Vagina (tissue), 2 donors: Measurements from ENCODE around the gene ZGRF1. TPM values are rescaled to one million over a fixed set of nuclear protein-coding genes. Genes with fewer than 3 reads are reported as not detected.

Experiments used
- DNase-seq, 2 donors: peaks; one replicate each; pipeline ENCODE4 v3.0.0-alpha.2; 2017; ENCODE audit errors: extremely low spot score in 2 of 2
- H3K27ac ChIP-seq: fragments of 200-600 bp; sonication (generic); one replicate; pipeline ENCODE4 v1.5.1; 2019
- H3K27me3 ChIP-seq: fragments of 200-600 bp; sonication (generic); one replicate; pipeline ENCODE4 v1.5.1; 2019
- H3K36me3 ChIP-seq, 2 donors: fragments of 200-600 bp; sonication (generic); one replicate each; pipeline ENCODE4 v1.5.1; 2017 to 2019
- H3K4me1 ChIP-seq: fragments of 200-600 bp; sonication (generic); one replicate; pipeline ENCODE4 v1.5.1; 2019
- H3K4me3 ChIP-seq, 2 donors: fragments of 200-600 bp; sonication (generic); 1 replicate in 1 of 2; 2 replicates in 1 of 2; pipeline ENCODE4 v1.5.1; 2016 to 2019
- H3K9me3 ChIP-seq: fragments of 200-600 bp; sonication (generic); one replicate; pipeline ENCODE4 v1.5.1; 2019
- POLR2A ChIP-seq, 2 donors: fragments of 450-650 bp; IDR thresholded peaks; one replicate each; pipeline ENCODE4 v1.6.1; 2017; ENCODE audit warnings: antibody characterized with exemption in 2 of 2, mild to moderate bottlenecking in 2 of 2, moderate library complexity in 2 of 2
- POLR2AphosphoS5 ChIP-seq, 2 donors: sonication (generic); formaldehyde crosslinking; IDR thresholded peaks; one replicate each; pipeline ENCODE4 v1.9.0; 2017; ENCODE audit warnings: antibody characterized with exemption in 2 of 2, mild to moderate bottlenecking in 2 of 2, low read depth in 1 of 2; ENCODE audit not compliant: insufficient read depth in 1 of 2
- intact Hi-C: fragments of 100-400 bp; cut with DNase I; formaldehyde crosslinking; loops from one replicate; pipeline ENCODE4 v1.15.1; 2023
- total RNA-seq: library from RNA; depleted of rRNA; stranded (reverse); fragments of >200 nt; gene quantifications from one replicate; pipeline ENCODE4 v1.2.3, GENCODE V29; 2016
- TF ChIP-seq, protein P1 (sequence below), 3 experiments: fragments of 450-650 bp in 2 of 3; fragments of 200-600 bp in 1 of 3; sonication (generic) in 1 of 3; IDR thresholded peaks; one replicate each; pipeline ENCODE4 v1.5.1; 2017 to 2019; ENCODE audit warnings: antibody characterized with exemption in 3 of 3, mild to moderate bottlenecking in 2 of 3, moderate library complexity in 2 of 3

ZGRF1 gene
- total RNA-seq, 1 donor from 2014 or later = 5.6 TPM

DNA sequence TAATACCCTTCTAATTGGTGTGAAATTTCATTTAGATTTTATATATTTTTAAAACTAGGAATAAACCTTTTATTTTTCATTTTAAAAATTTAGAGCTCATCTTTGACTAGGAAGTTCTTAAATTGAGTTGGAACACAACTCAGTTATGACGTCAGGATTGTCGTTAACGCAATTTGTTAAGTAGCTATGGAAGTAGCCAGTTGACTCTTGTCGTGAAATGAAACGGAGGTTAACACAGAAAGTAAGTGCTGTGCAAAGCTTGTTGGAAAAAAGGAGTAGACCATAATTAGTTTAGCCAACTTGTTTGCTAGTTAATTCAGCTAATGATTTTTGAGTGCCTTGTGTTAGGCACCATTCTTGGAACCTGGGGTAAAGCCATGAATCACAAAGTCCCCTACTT lies 18.6 kb upstream of the ZGRF1 start:
- Histone ChIP-seq H3K4me3 (no peak overlapping the region), H3K9me3 (no peaks in the 10 kb centered on the region), H3K27me3 (no peaks in the 10 kb centered on the region), H3K4me1 (no peaks in the 10 kb centered on the region), H3K36me3 (peaks cover 0 to 56% of the 10 kb centered on the region in 2 donors), H3K27ac (no peak overlapping the region)
- intact Hi-C loops = no loop called here
- no peak for DNase-seq
- TF ChIP-seq POLR2AphosphoS5 (IDR thresholded peaks at IDR 0.05; ENCODE audit: insufficient read depth in 1 of 2, low read depth in 1 of 2) (no peak), POLR2A (IDR thresholded peaks at IDR 0.05) (no peak)

DNA sequence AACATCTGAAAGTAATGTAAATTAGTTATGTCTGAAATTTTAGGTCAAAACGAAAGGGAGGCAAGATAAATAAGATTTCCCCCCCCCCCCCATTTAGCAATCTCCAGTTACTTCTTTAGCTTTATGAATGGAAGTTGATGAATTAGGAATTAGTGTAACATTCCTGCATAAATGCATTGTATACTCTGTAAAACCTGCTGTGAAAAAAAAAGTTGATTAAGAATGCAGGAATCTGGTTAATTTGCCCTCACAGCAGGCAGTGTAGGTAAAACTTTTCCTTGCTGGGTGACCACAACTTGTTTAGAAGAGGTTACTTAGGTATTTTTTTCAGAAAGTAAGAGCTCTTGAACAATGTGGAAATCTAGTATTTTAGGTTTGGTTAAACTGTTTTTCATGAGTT lies 15.5 kb upstream of the ZGRF1 start:
- Histone ChIP-seq H3K36me3 (peaks cover 0 to 74% of the 10 kb centered on the region in 2 donors), H3K27me3 (no peaks in the 10 kb centered on the region), H3K4me1 (no peaks in the 10 kb centered on the region), H3K9me3 (no peaks in the 10 kb centered on the region), H3K27ac (no peak overlapping the region), H3K4me3 (no peak overlapping the region)
- no peak for DNase-seq
- intact Hi-C loops = no loop called here
- TF ChIP-seq POLR2AphosphoS5 (IDR thresholded peaks at IDR 0.05; ENCODE audit: insufficient read depth in 1 of 2, low read depth in 1 of 2) (no peak), POLR2A (IDR thresholded peaks at IDR 0.05) (no peak)
- TF ChIP-seq, protein P1, sequence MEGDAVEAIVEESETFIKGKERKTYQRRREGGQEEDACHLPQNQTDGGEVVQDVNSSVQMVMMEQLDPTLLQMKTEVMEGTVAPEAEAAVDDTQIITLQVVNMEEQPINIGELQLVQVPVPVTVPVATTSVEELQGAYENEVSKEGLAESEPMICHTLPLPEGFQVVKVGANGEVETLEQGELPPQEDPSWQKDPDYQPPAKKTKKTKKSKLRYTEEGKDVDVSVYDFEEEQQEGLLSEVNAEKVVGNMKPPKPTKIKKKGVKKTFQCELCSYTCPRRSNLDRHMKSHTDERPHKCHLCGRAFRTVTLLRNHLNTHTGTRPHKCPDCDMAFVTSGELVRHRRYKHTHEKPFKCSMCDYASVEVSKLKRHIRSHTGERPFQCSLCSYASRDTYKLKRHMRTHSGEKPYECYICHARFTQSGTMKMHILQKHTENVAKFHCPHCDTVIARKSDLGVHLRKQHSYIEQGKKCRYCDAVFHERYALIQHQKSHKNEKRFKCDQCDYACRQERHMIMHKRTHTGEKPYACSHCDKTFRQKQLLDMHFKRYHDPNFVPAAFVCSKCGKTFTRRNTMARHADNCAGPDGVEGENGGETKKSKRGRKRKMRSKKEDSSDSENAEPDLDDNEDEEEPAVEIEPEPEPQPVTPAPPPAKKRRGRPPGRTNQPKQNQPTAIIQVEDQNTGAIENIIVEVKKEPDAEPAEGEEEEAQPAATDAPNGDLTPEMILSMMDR (IDR thresholded peaks at IDR 0.05) = no peak

DNA sequence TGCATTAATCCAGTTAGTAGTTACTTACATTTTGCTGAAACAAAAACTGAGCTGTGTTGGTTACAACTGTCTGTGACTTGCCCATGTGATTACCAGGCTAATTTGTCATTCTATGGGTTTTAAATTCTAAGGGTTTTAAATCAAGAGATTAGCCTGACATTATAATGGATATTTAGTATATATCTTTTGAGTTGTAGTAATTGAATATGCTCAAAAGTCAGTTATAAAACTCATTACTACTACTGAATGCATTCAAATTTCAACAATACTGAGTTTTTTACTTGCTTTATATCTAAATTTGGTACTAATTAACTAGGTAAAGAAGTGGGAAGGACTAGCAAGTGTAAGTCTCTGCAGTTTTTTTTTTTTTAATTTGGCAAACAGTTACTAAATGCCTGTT lies 14.9 kb upstream of the ZGRF1 start:
- Histone ChIP-seq H3K27me3 (no peaks in the 10 kb centered on the region), H3K4me3 (no peak overlapping the region), H3K4me1 (no peaks in the 10 kb centered on the region), H3K36me3 (peaks cover 0 to 77% of the 10 kb centered on the region in 2 donors), H3K27ac (no peak overlapping the region), H3K9me3 (no peaks in the 10 kb centered on the region)
- TF ChIP-seq POLR2AphosphoS5 (IDR thresholded peaks at IDR 0.05; ENCODE audit: insufficient read depth in 1 of 2, low read depth in 1 of 2) (no peak), POLR2A (IDR thresholded peaks at IDR 0.05) (no peak)
- TF ChIP-seq, protein P1 (IDR thresholded peaks at IDR 0.05) = no peak
- DNase-seq = no peak
- intact Hi-C loops = no loop called here

DNA sequence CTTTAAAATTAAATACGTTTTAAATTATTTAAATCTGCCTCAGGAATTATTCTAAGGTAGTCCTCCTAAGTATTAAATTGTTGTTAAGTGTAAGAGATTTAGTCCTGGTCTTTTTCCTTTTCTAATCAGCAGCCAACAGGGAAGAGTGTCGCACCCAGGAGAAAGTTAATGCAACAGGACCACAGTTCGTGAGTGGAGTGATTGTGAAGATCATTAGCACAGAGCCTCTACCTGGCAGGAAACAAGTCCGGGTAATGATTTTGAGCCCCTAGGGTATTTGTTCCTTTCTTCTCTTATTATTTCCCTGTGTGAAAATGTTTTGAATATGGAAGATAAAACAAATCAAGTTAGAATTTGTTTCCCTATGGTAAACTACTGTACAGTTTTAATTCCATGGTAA lies 13.6 kb upstream of the ZGRF1 start:
- no peak overlapping the region for H3K4me3 ChIP-seq
- H3K9me3 ChIP-seq = no peaks in the 10 kb centered on the region
- no peaks in the 10 kb centered on the region for H3K27me3 ChIP-seq
- H3K27ac ChIP-seq = no peak overlapping the region
- no peaks in the 10 kb centered on the region for H3K4me1 ChIP-seq
- no peak for TF ChIP-seq POLR2A (IDR thresholded peaks at IDR 0.05)
- H3K36me3 ChIP-seq = peaks cover 0 to 80% of the 10 kb centered on the region in 2 donors
- intact Hi-C loops = no loop called here
- no peak for DNase-seq

DNA sequence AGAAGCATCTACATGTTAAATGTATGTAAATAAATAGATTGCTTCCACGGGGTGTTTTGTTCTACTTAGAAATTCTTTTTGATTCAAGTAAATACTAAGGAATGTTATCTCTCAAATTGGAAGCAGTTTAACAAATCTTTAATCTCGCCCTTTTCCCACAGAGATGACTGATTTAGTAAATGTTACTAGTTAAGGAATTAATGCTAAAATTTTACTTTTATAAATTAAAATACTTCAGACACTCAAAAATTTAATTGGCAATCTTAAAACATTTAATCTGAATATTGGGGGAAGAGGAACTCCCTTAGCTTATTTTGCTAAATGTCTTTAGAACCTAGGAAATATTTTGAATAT lies 12.3 kb upstream of the ZGRF1 start:
- intact Hi-C loops = loop anchor here (10.0 kb wide), 1 partner anchor 276 kb away; no protein-coding TSS in a partner anchor
- TF ChIP-seq, protein P1 (IDR thresholded peaks at IDR 0.05) = no peak
- TF ChIP-seq POLR2A (IDR thresholded peaks at IDR 0.05) = no peak
- no peak for TF ChIP-seq POLR2AphosphoS5 (IDR thresholded peaks at IDR 0.05; ENCODE audit: insufficient read depth in 1 of 2, low read depth in 1 of 2)
- H3K9me3 ChIP-seq = no peaks in the 10 kb centered on the region
- no peaks in the 10 kb centered on the region for H3K27me3 ChIP-seq
- peaks cover 0 to 71% of the 10 kb centered on the region in 2 donors for H3K36me3 ChIP-seq
- H3K4me3 ChIP-seq = no peak overlapping the region
- DNase-seq = no peak
- no peak overlapping the region for H3K27ac ChIP-seq
- H3K4me1 ChIP-seq = no peaks in the 10 kb centered on the region

DNA sequence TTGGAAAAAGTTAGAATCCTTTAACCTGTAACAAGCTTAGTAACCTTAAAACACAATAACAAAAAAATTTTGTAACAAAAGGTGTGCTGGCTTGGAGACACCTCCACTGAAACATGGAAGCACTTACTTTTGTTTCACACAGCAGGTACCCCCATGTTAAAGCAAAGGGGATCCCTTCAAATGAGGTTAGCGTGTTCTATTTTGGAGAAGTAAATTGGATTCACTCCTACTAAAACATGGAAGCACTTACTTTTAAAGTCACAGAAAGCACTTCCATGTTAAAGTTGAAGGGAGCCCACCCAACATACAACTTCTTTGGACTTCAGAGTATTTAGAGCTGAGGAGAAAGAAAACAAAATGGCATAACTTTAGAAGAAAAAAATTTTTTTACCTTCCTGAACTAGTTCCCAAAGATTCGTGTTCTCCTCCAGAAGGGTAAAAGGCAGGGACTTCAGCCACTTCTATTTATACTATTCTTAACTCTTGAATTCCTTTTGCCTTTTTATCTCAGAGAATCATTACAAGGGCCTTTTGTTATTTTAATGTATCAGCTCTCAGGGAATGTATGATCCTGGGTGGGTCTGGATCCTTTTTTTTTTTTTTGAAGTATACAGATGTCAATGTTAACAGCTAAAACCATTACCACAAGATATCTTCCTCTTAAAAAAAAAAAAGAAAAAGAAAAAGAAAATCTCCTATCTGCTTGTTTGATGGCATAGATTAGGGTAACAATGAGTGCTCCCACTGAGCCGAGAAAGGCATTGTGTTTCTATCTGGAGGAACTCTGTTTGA lies 11.8 kb upstream of the ZGRF1 start:
- intact Hi-C loops = loop anchor here (10.0 kb wide), 1 partner anchor 276 kb away; no protein-coding TSS in a partner anchor
- Histone ChIP-seq H3K4me3 (no peak overlapping the region), H3K4me1 (no peaks in the 10 kb centered on the region), H3K27ac (no peak overlapping the region), H3K9me3 (no peaks in the 10 kb centered on the region), H3K36me3 (peaks cover 0 to 65% of the 10 kb centered on the region in 2 donors), H3K27me3 (no peaks in the 10 kb centered on the region)
- TF ChIP-seq POLR2AphosphoS5 (IDR thresholded peaks at IDR 0.05; ENCODE audit: insufficient read depth in 1 of 2, low read depth in 1 of 2) (no peak), POLR2A (IDR thresholded peaks at IDR 0.05) (no peak)
- TF ChIP-seq, protein P1 (IDR thresholded peaks at IDR 0.05) = no peak
- no peak for DNase-seq
